Erythroblast (primary cell): ENCODE data around the gene KLC1.

ENCODE experiments used
- DNase-seq, 2 experiments: peaks; one replicate each; lab custom pipeline; 2025; lab: John Stamatoyannopoulos, UW
- GATA1 ChIP-seq: IDR thresholded peaks from 2 replicates; pipeline ENCODE4 v1.6.1; 2011; ENCODE audit warnings: low read depth, mild to moderate bottlenecking, control low read depth, low read length, moderate library complexity
- POLR2A ChIP-seq: IDR thresholded peaks from 2 replicates; pipeline ENCODE4 v1.6.1; 2011; ENCODE audit warnings: mild to moderate bottlenecking, low read length

KLC1 gene

GRCh38 chr14:103734081-103734888, 105.3 kb downstream of the KLC1 start:
- DNase-seq = no peak
- TF ChIP-seq GATA1 (no peak), POLR2A (no peak)

- TF ChIP-seq GATA1 = no peak
- TF ChIP-seq POLR2A = no peak
- DNase-seq = no peak
Measured at GRCh38 chr14:103735022-103735421, 106.0 kb downstream of the KLC1 start.

GRCh38 chr14:103735439-103735814, 106.4 kb downstream of the KLC1 start:
- DNase-seq = no peak
- TF ChIP-seq POLR2A (no peak), GATA1 (no peak)

DNA sequence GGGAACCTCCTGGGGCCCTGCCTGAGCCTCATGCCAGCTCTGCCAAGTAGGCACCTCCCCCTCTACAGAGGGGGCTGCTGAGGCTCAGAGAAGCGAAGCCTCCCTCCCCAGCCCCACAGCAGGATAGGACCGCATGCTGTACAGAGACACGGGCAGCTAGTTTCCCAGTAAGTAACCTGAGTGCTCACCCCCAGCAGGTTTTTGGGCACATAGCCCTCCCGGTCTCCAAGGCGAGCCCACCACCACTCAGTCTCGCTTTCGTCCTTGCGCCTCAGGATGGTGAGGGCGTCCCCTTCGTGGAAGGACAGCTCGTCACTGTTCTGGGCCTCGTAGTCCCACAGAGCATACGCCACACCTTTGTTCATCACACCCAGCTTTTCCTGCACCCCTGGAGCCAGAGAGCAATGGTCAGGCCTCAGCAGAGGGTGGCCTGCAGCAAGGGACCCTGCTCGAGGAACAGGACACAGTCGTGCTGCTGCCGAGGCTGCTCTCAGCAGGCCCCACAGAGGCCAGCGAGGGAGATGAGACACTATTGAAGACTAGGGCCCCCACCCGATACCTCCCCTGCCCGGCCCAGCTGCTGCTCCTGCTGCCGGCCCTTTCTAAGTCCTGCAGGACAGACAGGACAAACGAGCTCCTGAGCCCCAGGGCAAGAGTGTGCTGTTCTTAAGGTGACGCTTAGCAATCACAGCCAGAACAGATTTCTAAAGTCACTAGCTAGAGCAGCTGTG, 107.0 kb downstream of the KLC1 start:
- TF ChIP-seq GATA1 (no peak), POLR2A (no peak)
- DNase-seq = no peak

- TF ChIP-seq GATA1 (no peak), POLR2A (no peak)
- no peak for DNase-seq
Measured at GRCh38 chr14:103736546-103737431, 107.8 kb downstream of the KLC1 start.

GRCh38 chr14:103737432-103738045, 108.5 kb downstream of the KLC1 start:
- no peak for TF ChIP-seq GATA1
- no peak for TF ChIP-seq POLR2A
- no peak for DNase-seq

DNA sequence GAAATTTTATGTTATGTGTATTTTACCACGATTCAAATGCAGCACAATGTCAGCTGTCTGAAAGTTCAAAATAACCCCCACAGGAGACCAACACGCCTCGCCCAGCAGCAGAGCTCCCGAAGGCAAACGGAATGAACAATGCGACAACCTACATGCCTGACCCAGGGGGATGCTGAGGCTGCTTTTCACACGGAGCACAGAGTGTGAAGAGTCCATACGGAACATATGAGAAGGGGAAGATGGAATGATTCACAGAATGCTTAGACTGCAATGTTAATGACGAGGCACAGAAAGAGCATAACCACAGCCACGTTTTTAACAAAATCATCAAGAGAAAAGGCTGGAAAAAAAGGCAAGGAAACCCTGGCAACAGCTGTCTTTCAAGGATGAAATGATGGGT, 109.2 kb downstream of the KLC1 start:
- TF ChIP-seq POLR2A (no peak), GATA1 (no peak)
- DNase-seq = no peak

DNA sequence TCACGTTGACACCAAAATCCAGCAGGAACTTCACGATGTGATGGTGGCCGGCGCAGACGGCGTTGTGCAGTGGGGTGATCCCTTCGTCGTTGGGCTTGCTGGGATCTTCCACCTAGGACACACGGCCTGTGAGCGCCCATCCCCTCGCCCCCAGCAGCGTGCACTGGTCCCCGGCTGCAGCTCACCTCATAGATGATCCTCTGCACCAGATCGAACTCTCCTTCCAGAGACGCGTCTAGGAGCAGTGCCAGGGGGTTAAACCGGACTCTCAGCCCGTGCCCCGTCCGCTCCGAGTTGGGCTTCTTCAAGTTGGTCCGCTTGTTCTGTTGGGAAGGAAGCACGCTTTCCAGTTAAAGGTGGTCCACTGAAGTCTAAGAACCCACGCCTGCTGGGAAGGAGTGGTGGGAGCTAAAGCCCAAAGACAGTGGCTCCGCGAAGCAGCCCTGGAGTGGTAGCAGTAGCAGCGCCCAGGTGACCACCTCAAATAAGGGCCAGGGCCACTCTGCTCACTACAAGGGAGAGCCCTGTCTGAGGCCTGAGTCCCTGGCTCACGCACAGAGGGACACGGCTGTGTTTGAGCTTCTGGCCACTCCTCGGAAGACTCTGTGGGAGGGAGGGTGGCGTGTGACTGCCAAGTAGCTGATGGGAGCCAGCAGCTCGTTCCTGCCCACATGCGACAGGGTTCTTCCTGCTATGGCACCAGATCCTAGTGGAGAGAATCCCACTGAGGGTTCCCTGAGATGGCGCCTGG, 109.9 kb downstream of the KLC1 start:
- DNase-seq = no peak

DNA sequence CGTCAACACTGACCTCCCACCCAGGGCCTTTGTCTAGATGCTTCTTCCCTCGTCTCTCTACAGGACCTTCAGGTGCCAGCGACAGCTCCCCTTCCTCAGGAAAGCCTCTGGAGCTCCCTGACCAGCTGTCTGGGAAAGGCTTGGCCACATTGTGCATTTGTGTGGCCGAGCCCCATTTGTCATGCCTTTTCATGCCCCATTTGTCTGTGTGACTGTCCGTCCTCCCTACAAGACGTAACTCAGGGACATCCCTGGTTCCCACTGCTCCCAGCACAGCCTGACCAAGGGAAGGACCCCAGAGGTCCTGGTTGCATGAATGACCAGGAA, 110.4 kb downstream of the KLC1 start:
- no peak for DNase-seq

More for the DNA sequence above, 109.9 kb downstream of the KLC1 start:
- TF ChIP-seq GATA1 (no peak), POLR2A (no peak)

DNA sequence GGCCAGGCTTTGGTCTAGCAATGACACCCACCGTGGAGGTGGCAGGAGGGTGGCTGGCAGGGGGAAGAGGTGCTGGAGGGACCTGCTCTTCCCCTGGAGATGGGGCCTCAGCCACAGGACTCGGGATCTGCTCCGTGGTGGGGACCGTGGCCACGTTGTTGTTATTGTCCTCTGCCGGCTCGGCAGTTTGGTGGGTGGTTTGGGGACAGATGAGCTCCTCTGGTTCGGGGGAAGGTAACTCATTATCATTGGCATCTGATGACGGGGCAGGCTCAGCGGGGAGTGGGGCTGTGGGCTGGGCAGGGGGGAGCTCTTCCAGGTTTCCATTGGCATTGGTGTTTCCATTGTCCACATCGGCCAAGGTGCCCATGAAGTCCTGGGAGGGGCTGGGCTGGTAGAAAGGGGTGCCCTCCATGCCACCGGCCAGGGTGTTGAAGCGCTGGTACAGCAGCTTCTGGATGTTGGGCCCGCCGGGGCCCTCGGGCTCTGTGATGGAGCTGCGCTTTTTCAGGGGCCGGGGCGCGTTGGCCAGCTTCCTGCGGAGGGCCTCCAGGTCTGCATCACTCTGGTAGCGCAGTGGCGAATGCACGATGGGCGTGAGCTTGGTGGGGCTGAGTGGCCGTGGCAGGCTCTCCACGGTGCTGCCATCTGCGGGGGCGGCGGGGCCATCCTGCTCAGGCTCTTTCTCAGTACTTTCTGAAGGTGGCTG, 110.9 kb downstream of the KLC1 start:
- TF ChIP-seq POLR2A (no peak), GATA1 (no peak)

More for the DNA sequence above, 110.4 kb downstream of the KLC1 start:
- TF ChIP-seq POLR2A = no peak
- TF ChIP-seq GATA1 = no peak

GRCh38 chr14:103740991-103741689, 112.1 kb downstream of the KLC1 start:
- TF ChIP-seq GATA1 = no peak
- no peak for TF ChIP-seq POLR2A
- DNase-seq = no peak

More for the DNA sequence above, 110.9 kb downstream of the KLC1 start:
- DNase-seq = no peak
